ENCODE measurements around the gene DNAI2.

DNAI2 gene

GRCh38 chr17:74309902-74310301 is 35.9 kb downstream of the DNAI2 start:
- no peak for DNase-seq

GRCh38 chr17:74314877-74315276 is 40.8 kb downstream of the DNAI2 start:
- DNase-seq = no peak

GRCh38 chr17:74316220-74316619 is 42.2 kb downstream of the DNAI2 start:
- DNase-seq = no peak

GRCh38 chr17:74317071-74317470 is 43.0 kb downstream of the DNAI2 start:
- no peak for DNase-seq

- DNase-seq = no peak
Observed at GRCh38 chr17:74318391-74318790, 44.4 kb downstream of the DNAI2 start.

- no peak for DNase-seq
Observed at GRCh38 chr17:74324521-74324920, 50.5 kb downstream of the DNAI2 start.

GRCh38 chr17:74325376-74325742 is 51.3 kb downstream of the DNAI2 start:
- DNase-seq = no peak

- peak; percentile 65 for DNase-seq
Observed at GRCh38 chr17:74325743-74326379, 51.8 kb downstream of the DNAI2 start, which contains the start of gene KIF19. KIF19 (plus strand) TSS chr17:74326226; CDS start chr17:74326350, 124 bp downstream.

- DNase-seq = no peak
Observed at GRCh38 chr17:74326506-74326905, 52.5 kb downstream of the DNAI2 start.

GRCh38 chr17:74328487-74328886 is 54.5 kb downstream of the DNAI2 start:
- DNase-seq = no peak

- no peak for DNase-seq
Observed at GRCh38 chr17:74329378-74329777, 55.3 kb downstream of the DNAI2 start.

- no peak for DNase-seq
Observed at GRCh38 chr17:74330446-74330845, 56.4 kb downstream of the DNAI2 start.

- peak; percentile 77 for DNase-seq
Observed at GRCh38 chr17:74332017-74332650, 58.1 kb downstream of the DNAI2 start.

- peak; percentile 100 for DNase-seq
Observed at GRCh38 chr17:74332763-74333283, 58.8 kb downstream of the DNAI2 start.

GRCh38 chr17:74334393-74335039 is 60.5 kb downstream of the DNAI2 start:
- DNase-seq = peak; percentile 50

GRCh38 chr17:74335529-74336062 is 61.6 kb downstream of the DNAI2 start:
- peak; percentile 18 for DNase-seq

- no peak for DNase-seq
Observed at GRCh38 chr17:74336307-74336706, 62.3 kb downstream of the DNAI2 start.

- peak; percentile 91 for DNase-seq
Observed at GRCh38 chr17:74337834-74338500, 63.9 kb downstream of the DNAI2 start.

- DNase-seq = no peak
Observed at GRCh38 chr17:74339537-74340195, 65.6 kb downstream of the DNAI2 start.

GRCh38 chr17:74340470-74341023 is 66.5 kb downstream of the DNAI2 start:
- DNase-seq = peak; percentile 25

GRCh38 chr17:74342224-74342623 is 68.2 kb downstream of the DNAI2 start:
- DNase-seq = peak; percentile 45

- no peak for DNase-seq
Observed at GRCh38 chr17:74343121-74343520, 69.1 kb downstream of the DNAI2 start.

Measured in NCI-H82 (cell line).